Measurements from ENCODE around the gene DCLRE1B.

DNA sequence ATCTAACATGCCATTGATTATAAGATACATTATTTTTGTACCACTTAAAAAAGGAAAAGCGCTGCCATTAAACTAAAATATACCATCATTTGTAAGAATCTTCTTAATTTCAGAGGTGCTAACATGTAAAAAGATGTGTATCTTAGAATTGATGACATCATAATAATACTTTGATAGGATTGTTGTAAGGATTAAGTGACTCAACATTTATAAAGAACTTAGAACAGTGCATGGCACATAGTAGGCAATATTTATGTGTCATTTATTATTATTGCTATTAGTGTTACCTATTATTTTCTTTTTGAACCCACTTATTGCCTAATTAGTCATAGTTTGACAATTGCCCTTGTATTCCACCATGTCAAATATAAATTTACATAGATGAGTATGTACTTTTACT is 45.8 kb downstream of the DCLRE1B start:
- TF ChIP-seq ZNF239 (tag by site-specific recombination; IDR thresholded peaks at IDR 0.05) = no peak
- TF ChIP-seq, protein P1, sequence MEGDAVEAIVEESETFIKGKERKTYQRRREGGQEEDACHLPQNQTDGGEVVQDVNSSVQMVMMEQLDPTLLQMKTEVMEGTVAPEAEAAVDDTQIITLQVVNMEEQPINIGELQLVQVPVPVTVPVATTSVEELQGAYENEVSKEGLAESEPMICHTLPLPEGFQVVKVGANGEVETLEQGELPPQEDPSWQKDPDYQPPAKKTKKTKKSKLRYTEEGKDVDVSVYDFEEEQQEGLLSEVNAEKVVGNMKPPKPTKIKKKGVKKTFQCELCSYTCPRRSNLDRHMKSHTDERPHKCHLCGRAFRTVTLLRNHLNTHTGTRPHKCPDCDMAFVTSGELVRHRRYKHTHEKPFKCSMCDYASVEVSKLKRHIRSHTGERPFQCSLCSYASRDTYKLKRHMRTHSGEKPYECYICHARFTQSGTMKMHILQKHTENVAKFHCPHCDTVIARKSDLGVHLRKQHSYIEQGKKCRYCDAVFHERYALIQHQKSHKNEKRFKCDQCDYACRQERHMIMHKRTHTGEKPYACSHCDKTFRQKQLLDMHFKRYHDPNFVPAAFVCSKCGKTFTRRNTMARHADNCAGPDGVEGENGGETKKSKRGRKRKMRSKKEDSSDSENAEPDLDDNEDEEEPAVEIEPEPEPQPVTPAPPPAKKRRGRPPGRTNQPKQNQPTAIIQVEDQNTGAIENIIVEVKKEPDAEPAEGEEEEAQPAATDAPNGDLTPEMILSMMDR (tag by site-specific recombination; IDR thresholded peaks at IDR 0.05) = no peak
- TF ChIP-seq ZNF311 (tag by site-specific recombination; IDR thresholded peaks at IDR 0.05; ENCODE audit: borderline replicate concordance) = no peak
- TF ChIP-seq ZNF132 (tag by site-specific recombination; IDR thresholded peaks at IDR 0.05; ENCODE audit: borderline replicate concordance) = no peak
- TF ChIP-seq TRIM28 (IDR thresholded peaks at IDR 0.05; ENCODE audit: borderline replicate concordance, low read length) = no peak
- TF ChIP-seq, protein P2, sequence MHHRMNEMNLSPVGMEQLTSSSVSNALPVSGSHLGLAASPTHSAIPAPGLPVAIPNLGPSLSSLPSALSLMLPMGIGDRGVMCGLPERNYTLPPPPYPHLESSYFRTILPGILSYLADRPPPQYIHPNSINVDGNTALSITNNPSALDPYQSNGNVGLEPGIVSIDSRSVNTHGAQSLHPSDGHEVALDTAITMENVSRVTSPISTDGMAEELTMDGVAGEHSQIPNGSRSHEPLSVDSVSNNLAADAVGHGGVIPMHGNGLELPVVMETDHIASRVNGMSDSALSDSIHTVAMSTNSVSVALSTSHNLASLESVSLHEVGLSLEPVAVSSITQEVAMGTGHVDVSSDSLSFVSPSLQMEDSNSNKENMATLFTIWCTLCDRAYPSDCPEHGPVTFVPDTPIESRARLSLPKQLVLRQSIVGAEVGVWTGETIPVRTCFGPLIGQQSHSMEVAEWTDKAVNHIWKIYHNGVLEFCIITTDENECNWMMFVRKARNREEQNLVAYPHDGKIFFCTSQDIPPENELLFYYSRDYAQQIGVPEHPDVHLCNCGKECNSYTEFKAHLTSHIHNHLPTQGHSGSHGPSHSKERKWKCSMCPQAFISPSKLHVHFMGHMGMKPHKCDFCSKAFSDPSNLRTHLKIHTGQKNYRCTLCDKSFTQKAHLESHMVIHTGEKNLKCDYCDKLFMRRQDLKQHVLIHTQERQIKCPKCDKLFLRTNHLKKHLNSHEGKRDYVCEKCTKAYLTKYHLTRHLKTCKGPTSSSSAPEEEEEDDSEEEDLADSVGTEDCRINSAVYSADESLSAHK (tag by site-specific recombination; IDR thresholded peaks at IDR 0.05) = no peak
- no peak for TF ChIP-seq SETDB1 (IDR thresholded peaks at IDR 0.05; ENCODE audit: insufficient read length, low read length)
- no peak for TF ChIP-seq ZBTB1 (tag by site-specific recombination; IDR thresholded peaks at IDR 0.05)

Data from HEK293 (cell line).